Measurements from ENCODE around the gene DBN1. TPM values are rescaled to one million over a fixed set of nuclear protein-coding genes. Genes with fewer than 3 reads are reported as not detected.

DBN1 gene
- total RNA-seq, 1 experiment from 2014 or later, result 144 TPM

DNA sequence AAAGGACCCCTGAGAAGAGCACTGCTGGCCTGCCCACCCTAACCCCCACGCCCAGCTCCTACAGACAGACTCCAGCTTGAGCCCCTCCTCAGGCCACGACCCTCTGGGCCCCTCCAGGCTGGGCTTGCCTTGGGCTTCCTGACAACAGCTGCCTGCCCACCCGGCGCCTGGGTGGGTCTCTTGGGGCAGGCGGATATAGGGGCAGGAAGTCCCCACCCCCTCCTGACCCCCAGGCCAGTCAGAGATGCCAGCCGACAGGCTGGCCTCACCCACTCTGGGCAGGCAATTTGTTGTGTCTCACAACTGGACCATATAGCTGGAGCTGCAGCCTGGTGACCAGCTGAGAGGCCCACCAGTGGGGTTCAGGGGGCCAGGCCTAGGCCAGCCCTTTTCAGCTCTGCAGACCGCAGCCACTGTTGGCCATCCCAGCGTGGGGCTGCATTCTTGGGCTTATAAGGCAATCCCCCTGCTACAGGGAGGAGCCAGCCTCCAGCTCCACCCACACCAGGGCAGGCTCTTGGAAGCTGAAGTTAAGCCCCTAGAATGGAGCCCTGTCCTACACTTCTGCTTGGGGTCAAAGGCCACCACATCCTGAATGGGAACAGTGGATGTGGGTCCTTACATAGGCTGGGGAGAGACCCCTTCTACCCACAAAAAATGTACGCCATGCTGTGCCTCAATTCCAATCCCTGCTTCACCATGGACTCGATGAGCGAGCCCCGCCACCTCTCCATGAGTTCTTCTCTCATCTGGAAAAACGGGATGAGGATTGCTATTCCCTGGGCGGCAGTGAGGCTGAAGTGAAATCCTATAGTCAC lies 22.0 kb upstream of the DBN1 start:
- ChIA-PET CTCF (interaction anchor here (0.7 to 3.0 kb wide), 7 partner anchors 14 to 740 kb away, joined by 3 to 29 read pairs (median 5); partner anchors contain the start of gene DBN1), POLR2A (interaction anchor here (1.2 kb wide), 1 partner anchor 144 kb away, joined by 4 read pairs; the partner anchor contains the start of gene LMAN2)
- TF ChIP-seq CTCF (IDR thresholded peaks at IDR 0.05; ENCODE audit: insufficient read depth in 1 of 2, low read depth in 1 of 2, low read length in 1 of 2, severe bottlenecking in 1 of 2, unreplicated experiment in 1 of 2), result no peak
- intact Hi-C loops (cut with micrococcal nuclease; ENCODE audit: unreplicated experiment), result loop anchor here (2.0 kb wide), 2 partner anchors 93 to 183 kb away; no protein-coding TSS in a partner anchor
- Histone ChIP-seq H3K4me1 (peaks cover 29% of the 10 kb centered on the region), H3K36me3 (ENCODE audit: control insufficient read depth, insufficient read depth, low read length) (peaks cover 4% of the 10 kb centered on the region), H3K4me3 (ENCODE audit: low read depth, low read length) (no peak overlapping the region), H3K9me3 (no peaks in the 10 kb centered on the region), H3K27me3 (replicated peaks; ENCODE audit: control insufficient read depth, insufficient read depth, low read length) (no peaks in the 10 kb centered on the region)
- Mint-ChIP-seq H3K36me3 (ENCODE audit: insufficient read depth, unreplicated experiment) (peaks cover 29% of the 10 kb centered on the region), H3K27ac (ENCODE audit: unreplicated experiment) (no peak overlapping the region), H3K4me3 (ENCODE audit: unreplicated experiment) (no peak overlapping the region), H3K27me3 (ENCODE audit: insufficient read depth, unreplicated experiment) (peaks cover 11% of the 10 kb centered on the region), H3K4me1 (ENCODE audit: low read depth, unreplicated experiment) (peaks cover 21% of the 10 kb centered on the region), H3K9me3 (ENCODE audit: unreplicated experiment) (no peaks in the 10 kb centered on the region)
- peak in 1 of 2 experiments; percentile 34 for DNase-seq
- BruUV-seq (replicated peaks), result no TSS peak

DNA sequence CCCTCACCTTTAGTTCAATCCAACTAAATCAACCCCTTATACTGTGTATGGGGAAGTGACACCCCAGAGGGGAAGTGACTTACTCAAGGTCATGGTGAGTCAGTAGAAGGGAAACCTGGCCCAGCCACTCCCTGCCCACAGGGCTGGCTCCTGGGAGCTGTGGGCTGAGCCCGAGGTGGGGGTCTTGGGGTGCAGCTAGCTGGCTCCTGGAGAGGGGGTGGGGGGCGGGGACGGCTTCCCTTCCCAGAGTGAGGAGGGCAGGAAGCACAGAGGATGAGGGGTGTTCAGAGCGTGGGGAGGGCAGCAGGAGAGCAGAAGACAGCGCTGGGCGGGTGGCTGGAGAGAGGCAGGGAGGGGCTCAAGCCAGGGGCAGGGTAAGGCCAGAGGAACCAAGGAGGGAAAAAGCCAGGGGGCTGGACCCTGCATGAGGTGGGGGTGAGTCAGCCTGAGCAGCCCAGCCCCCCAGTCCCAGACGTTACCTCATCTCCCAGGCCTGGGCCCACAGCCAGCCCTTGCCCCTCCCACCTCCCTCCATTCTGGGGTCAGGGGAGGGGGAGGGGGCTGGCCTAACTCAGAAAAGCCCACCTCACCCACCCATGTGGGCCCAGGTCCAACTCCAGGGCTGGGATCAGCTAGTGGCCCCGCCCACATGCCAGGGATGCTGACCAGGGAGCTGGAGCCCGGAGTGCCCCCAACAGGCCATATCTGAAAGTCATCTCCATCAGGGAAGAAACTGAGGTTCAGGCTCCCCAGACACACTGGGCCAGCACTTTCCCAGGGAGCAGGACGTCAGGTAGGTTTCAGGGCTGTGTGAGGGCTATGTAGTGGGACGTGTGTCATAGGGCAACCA lies 21.1 kb upstream of the DBN1 start:
- no peaks in the 10 kb centered on the region for H3K9me3 Mint-ChIP-seq (ENCODE audit: unreplicated experiment)
- no peak for DNase-seq
- ChIA-PET CTCF (interaction anchor here (0.7 to 1.1 kb wide), 3 partner anchors 22 to 739 kb away, joined by 3 to 5 read pairs (median 3); no protein-coding TSS in a partner anchor), POLR2A (no interaction called here)
- no TSS peak for BruUV-seq (replicated peaks)
- H3K36me3 Mint-ChIP-seq (ENCODE audit: insufficient read depth, unreplicated experiment), result peaks cover 36% of the 10 kb centered on the region
- Histone ChIP-seq H3K36me3 (ENCODE audit: control insufficient read depth, insufficient read depth, low read length) (peaks cover 4% of the 10 kb centered on the region), H3K4me3 (ENCODE audit: low read depth, low read length) (no peak overlapping the region), H3K4me1 (peaks cover 29% of the 10 kb centered on the region), H3K9me3 (no peaks in the 10 kb centered on the region), H3K27me3 (replicated peaks; ENCODE audit: control insufficient read depth, insufficient read depth, low read length) (no peaks in the 10 kb centered on the region)
- intact Hi-C loops (cut with micrococcal nuclease; ENCODE audit: unreplicated experiment), result no loop called here
- no peak for TF ChIP-seq CTCF (IDR thresholded peaks at IDR 0.05; ENCODE audit: insufficient read depth in 1 of 2, low read depth in 1 of 2, low read length in 1 of 2, severe bottlenecking in 1 of 2, unreplicated experiment in 1 of 2)
- H3K4me3 Mint-ChIP-seq (ENCODE audit: unreplicated experiment), result no peak overlapping the region
- H3K27me3 Mint-ChIP-seq (ENCODE audit: insufficient read depth, unreplicated experiment), result peaks cover 9% of the 10 kb centered on the region
- H3K4me1 Mint-ChIP-seq (ENCODE audit: low read depth, unreplicated experiment), result peaks cover 20% of the 10 kb centered on the region
- no peak overlapping the region for H3K27ac Mint-ChIP-seq (ENCODE audit: unreplicated experiment)

- BruUV-seq (replicated peaks), result no TSS peak
- H3K27me3 ChIP-seq (replicated peaks; ENCODE audit: control insufficient read depth, insufficient read depth, low read length), result no peaks in the 10 kb centered on the region
- ChIA-PET POLR2A (no interaction called here), CTCF (interaction anchor here (1.1 kb wide), 1 partner anchor 21 kb away, joined by 3 read pairs; no protein-coding TSS in a partner anchor)
- peaks cover 4% of the 10 kb centered on the region for H3K36me3 ChIP-seq (ENCODE audit: control insufficient read depth, insufficient read depth, low read length)
- H3K9me3 ChIP-seq, result no peaks in the 10 kb centered on the region
- Mint-ChIP-seq H3K27ac (ENCODE audit: unreplicated experiment) (no peak overlapping the region), H3K4me3 (ENCODE audit: unreplicated experiment) (no peak overlapping the region), H3K36me3 (ENCODE audit: insufficient read depth, unreplicated experiment) (peaks cover 36% of the 10 kb centered on the region), H3K27me3 (ENCODE audit: insufficient read depth, unreplicated experiment) (peaks cover 7% of the 10 kb centered on the region), H3K9me3 (ENCODE audit: unreplicated experiment) (no peaks in the 10 kb centered on the region), H3K4me1 (ENCODE audit: low read depth, unreplicated experiment) (peaks cover 19% of the 10 kb centered on the region)
- intact Hi-C loops (cut with micrococcal nuclease; ENCODE audit: unreplicated experiment), result no loop called here
- DNase-seq, result no peak
- peaks cover 29% of the 10 kb centered on the region for H3K4me1 ChIP-seq
- TF ChIP-seq CTCF (IDR thresholded peaks at IDR 0.05; ENCODE audit: insufficient read depth in 1 of 2, low read depth in 1 of 2, low read length in 1 of 2, severe bottlenecking in 1 of 2, unreplicated experiment in 1 of 2), result no peak
- H3K4me3 ChIP-seq (ENCODE audit: low read depth, low read length), result no peak overlapping the region
Measured at GRCh38 chr5:177493795-177494345, 20.4 kb upstream of the DBN1 start.

All from Caco-2 (cell line).